HCT116 (cell line): ENCODE results near the gene TAF3. TPM values are rescaled to one million over a fixed set of nuclear protein-coding genes. Genes with fewer than 3 reads are reported as not detected.
A peak's percentile ranks its signal among the peaks of the same experiment; 100 is the strongest.

Experiments
- ATAC-seq: fragments of 200-7000 bp; cut with Tn5 transposase; 2 replicates; pipeline ENCODE4 v1.9.1; 2020; ENCODE audit warnings: mild to moderate bottlenecking, moderate library complexity
- BruUV-seq: library from RNA; stranded (reverse); fragments of 400-500 nt; replicated peaks from 2 replicates; lab custom pipeline; 2021; lab: Mats Ljungman, UMichigan
- CTCF ChIA-PET: fragments of 300-600 bp; sonication (Branson Sonifier 250); formaldehyde crosslinking; loops from one replicate; lab custom pipeline; 2021; ENCODE audit warnings: antibody characterized with exemption; lab: Charles Lee
- POLR2A ChIA-PET: fragments of 300-600, 350-600 bp; sonication (Branson Sonifier 250); formaldehyde crosslinking; loops from one replicate; lab custom pipeline; 2021; ENCODE audit warnings: antibody characterized with exemption; lab: Charles Lee
- RAD21 ChIA-PET, 2 experiments: fragments of 300-600 bp; sonication (Branson Sonifier 250); formaldehyde crosslinking; loops; one replicate each; lab custom pipeline; 2023; ENCODE audit warnings: low total read pairs in 2 of 2; ENCODE audit not compliant: uncharacterized antibody in 2 of 2, unreplicated experiment in 2 of 2, low non-redundant PET in 1 of 2; lab: Charles Lee
- DNase-seq: peaks from one replicate; pipeline ENCODE4 v3.0.0-alpha.2; 2010; ENCODE audit warnings: low read depth, low spot score
- H2AFZ ChIP-seq: fragments of 200-600 bp; shearing (Covaris generic), sonication (generic); 2 replicates; pipeline ENCODE4 v1.6.1; 2017; ENCODE audit warnings: low read depth, mixed run types, mixed read lengths, antibody characterized with exemption, low read length; ENCODE audit not compliant: poor library complexity, severe bottlenecking
- H3K27ac ChIP-seq: 2 replicates; pipeline ENCODE4 v1.5.1; 2012; ENCODE audit warnings: low read depth, low read length
- H3K27me3 ChIP-seq: fragments of 200-600 bp; sonication (generic); 2 replicates; pipeline ENCODE4 v1.6.1; 2016; ENCODE audit warnings: mixed run types, low read length, mixed read lengths; ENCODE audit not compliant: insufficient read depth
- H3K36me3 ChIP-seq, 2 experiments: fragments of 200-500 bp in 1 of 2; fragments of 200-600 bp in 1 of 2; sonication (Bioruptor generic) in 1 of 2; sonication (generic) in 1 of 2; 2 replicates each; pipeline versions ENCODE4 v1.5.1 to v1.6.1; 2014 to 2016; ENCODE audit warnings: low read length in 2 of 2, inconsistent platforms in 1 of 2, mixed read lengths in 1 of 2, mixed run types in 1 of 2; ENCODE audit not compliant: insufficient read depth in 2 of 2, control insufficient read depth in 1 of 2
- H3K4me1 ChIP-seq, 2 experiments: fragments of 200-600 bp in 1 of 2; sonication (generic) in 1 of 2; 2 replicates each; pipeline versions ENCODE4 v1.5.1 to v1.6.1; 2012 to 2017; ENCODE audit warnings: low read length in 2 of 2, inconsistent platforms in 1 of 2, mild to moderate bottlenecking in 1 of 2, mixed read lengths in 1 of 2, mixed run types in 1 of 2, moderate library complexity in 1 of 2; ENCODE audit not compliant: insufficient read depth in 2 of 2, control insufficient read depth in 1 of 2
- H3K4me2 ChIP-seq: fragments of 200-600 bp; sonication (generic); 2 replicates; pipeline ENCODE4 v1.6.1; 2017; ENCODE audit warnings: mixed run types, low read length, mixed read lengths
- H3K4me3 ChIP-seq, 2 experiments: fragments of 200-600 bp in 1 of 2; sonication (generic) in 1 of 2; replicated peaks in 1 of 2; 2 replicates each; pipeline ENCODE4 v1.5.1; 2011 to 2016; ENCODE audit warnings: low read length in 2 of 2, control low read depth in 1 of 2, low read depth in 1 of 2, mild to moderate bottlenecking in 1 of 2, mixed read lengths in 1 of 2, mixed run types in 1 of 2
- H3K79me2 ChIP-seq: fragments of 200-600 bp; sonication (generic); 2 replicates; pipeline ENCODE4 v1.6.1; 2017; ENCODE audit warnings: mild to moderate bottlenecking, mixed run types, low read length, moderate library complexity, mixed read lengths; ENCODE audit not compliant: insufficient read depth
- H3K9ac ChIP-seq: fragments of 200-600 bp; sonication (generic); 2 replicates; pipeline ENCODE4 v1.6.1; 2016; ENCODE audit warnings: low read length, mixed read lengths
- H3K9me2 ChIP-seq: fragments of 200-600 bp; sonication (generic), shearing (Covaris generic); 2 replicates; pipeline ENCODE4 v1.6.1; 2017; ENCODE audit warnings: mixed run types, mild to moderate bottlenecking, moderate library complexity; ENCODE audit not compliant: insufficient read depth
- H3K9me3 ChIP-seq, 2 experiments: fragments of 200-500 bp in 1 of 2; fragments of 200-600 bp in 1 of 2; sonication (Bioruptor generic) in 1 of 2; sonication (generic) in 1 of 2; 2 replicates each; pipeline ENCODE4 v1.6.1; 2014 to 2017; ENCODE audit warnings: low read length in 2 of 2, mixed read lengths in 2 of 2, inconsistent platforms in 1 of 2, low read depth in 1 of 2, mild to moderate bottlenecking in 1 of 2, mixed run types in 1 of 2, moderate library complexity in 1 of 2; ENCODE audit not compliant: control insufficient read depth in 1 of 2, insufficient read depth in 1 of 2
- H4K20me1 ChIP-seq: fragments of 200-600 bp; sonication (generic), shearing (Covaris generic); 2 replicates; pipeline ENCODE4 v1.6.1; 2017; ENCODE audit warnings: mixed run types, mild to moderate bottlenecking, moderate library complexity; ENCODE audit not compliant: insufficient read depth
- CEBPB ChIP-seq: IDR thresholded peaks from 2 replicates; pipeline ENCODE4 v1.6.1; 2012; ENCODE audit warnings: low read depth
- POLR2AphosphoS5 ChIP-seq: IDR thresholded peaks from 2 replicates; pipeline ENCODE4 v1.6.1; 2011; ENCODE audit warnings: mild to moderate bottlenecking, low read depth, low read length, moderate library complexity
- REST ChIP-seq: IDR thresholded peaks from 2 replicates; pipeline ENCODE4 v1.6.1; 2012; ENCODE audit warnings: low read depth
- SP1 ChIP-seq: IDR thresholded peaks from 2 replicates; pipeline ENCODE4 v1.6.1; 2012; ENCODE audit warnings: low read depth
- SRF ChIP-seq: IDR thresholded peaks from 2 replicates; pipeline ENCODE4 v1.6.1; 2012; ENCODE audit warnings: low read depth
- TCF7L2 ChIP-seq: IDR thresholded peaks from 2 replicates; pipeline ENCODE4 v1.7.0; 2011; ENCODE audit warnings: borderline replicate concordance, inconsistent platforms; ENCODE audit not compliant: insufficient read depth, insufficient read length; ENCODE audit errors: extremely low read depth
- YY1 ChIP-seq: IDR thresholded peaks from 2 replicates; pipeline ENCODE4 v1.6.1; 2011; ENCODE audit warnings: low read length, low read depth, moderate library complexity, mild to moderate bottlenecking; ENCODE audit not compliant: insufficient replicate concordance; ENCODE audit errors: extremely low read depth
- ZNF274 ChIP-seq: fragments of 200-500 bp; sonication (Bioruptor generic); IDR thresholded peaks from 2 replicates; pipeline ENCODE4 v1.6.1; 2014; ENCODE audit warnings: mild to moderate bottlenecking, low read depth, low read length, inconsistent platforms
- intact Hi-C: fragments of 100-400 bp; cut with micrococcal nuclease; formaldehyde crosslinking; loops from 2 replicates; pipeline ENCODE4 v1.10.0; 2022
- total RNA-seq: library from RNA; stranded (reverse); gene quantifications from one replicate; pipeline ENCODE4 v1.2.1, GENCODE V29; 2021; ENCODE audit not compliant: unreplicated experiment
- TF ChIP-seq, protein P1 (sequence below), 3 experiments: fragments of 200-600 bp in 1 of 3; sonication (generic) in 1 of 3; IDR thresholded peaks in 2 of 3; conservative IDR thresholded peaks in 1 of 3; 2 replicates each; pipeline ENCODE4 v1.5.1; 2012 to 2017; ENCODE audit warnings: low read depth in 2 of 3, low read length in 2 of 3, antibody characterized with exemption in 1 of 3, borderline replicate concordance in 1 of 3, control low read depth in 1 of 3, mild to moderate bottlenecking in 1 of 3, mixed read lengths in 1 of 3, mixed run types in 1 of 3, moderate library complexity in 1 of 3; ENCODE audit not compliant: insufficient read depth in 1 of 3

TAF3 gene
- total RNA-seq, 1 experiment from 2014 or later = 8.0 TPM

- peaks cover 0 to 4% of the 10 kb centered on the region in 2 experiments; a peak in 1 of 4 replicates for H3K4me1 ChIP-seq
- no peak overlapping the region for H3K9ac ChIP-seq
- H3K36me3 ChIP-seq = no peaks in the 10 kb centered on the region
- ChIA-PET RAD21 (no interaction called here), CTCF (no interaction called here), POLR2A (no interaction called here)
- H3K4me3 ChIP-seq = no peak overlapping the region
- H4K20me1 ChIP-seq = no peaks in the 10 kb centered on the region
- no TSS peak for BruUV-seq
- H2AFZ ChIP-seq = no peak overlapping the region
- H3K9me2 ChIP-seq = no peaks in the 10 kb centered on the region
- H3K9me3 ChIP-seq = no peaks in the 10 kb centered on the region
- H3K27ac ChIP-seq = no peak overlapping the region
- TF ChIP-seq POLR2AphosphoS5 = no peak
- TF ChIP-seq YY1 = no peak
- no peak for TF ChIP-seq SP1
- TF ChIP-seq, protein P1, sequence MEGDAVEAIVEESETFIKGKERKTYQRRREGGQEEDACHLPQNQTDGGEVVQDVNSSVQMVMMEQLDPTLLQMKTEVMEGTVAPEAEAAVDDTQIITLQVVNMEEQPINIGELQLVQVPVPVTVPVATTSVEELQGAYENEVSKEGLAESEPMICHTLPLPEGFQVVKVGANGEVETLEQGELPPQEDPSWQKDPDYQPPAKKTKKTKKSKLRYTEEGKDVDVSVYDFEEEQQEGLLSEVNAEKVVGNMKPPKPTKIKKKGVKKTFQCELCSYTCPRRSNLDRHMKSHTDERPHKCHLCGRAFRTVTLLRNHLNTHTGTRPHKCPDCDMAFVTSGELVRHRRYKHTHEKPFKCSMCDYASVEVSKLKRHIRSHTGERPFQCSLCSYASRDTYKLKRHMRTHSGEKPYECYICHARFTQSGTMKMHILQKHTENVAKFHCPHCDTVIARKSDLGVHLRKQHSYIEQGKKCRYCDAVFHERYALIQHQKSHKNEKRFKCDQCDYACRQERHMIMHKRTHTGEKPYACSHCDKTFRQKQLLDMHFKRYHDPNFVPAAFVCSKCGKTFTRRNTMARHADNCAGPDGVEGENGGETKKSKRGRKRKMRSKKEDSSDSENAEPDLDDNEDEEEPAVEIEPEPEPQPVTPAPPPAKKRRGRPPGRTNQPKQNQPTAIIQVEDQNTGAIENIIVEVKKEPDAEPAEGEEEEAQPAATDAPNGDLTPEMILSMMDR (IDR thresholded peaks at IDR 0.05 in 2 of 3, conservative IDR thresholded peaks at IDR 0.05 in 1 of 3; ENCODE audit: borderline replicate concordance in 1 of 3, insufficient read depth in 1 of 3, low read depth in 2 of 3, low read length in 2 of 3) = no peak
- TF ChIP-seq SRF = no peak
- TF ChIP-seq ZNF274 = no peak
- no peak for TF ChIP-seq REST
- TF ChIP-seq CEBPB = no peak
- TF ChIP-seq TCF7L2 = no peak
- intact Hi-C loops = no loop called here
- DNase-seq (no peak), ATAC-seq (no peak)
- H3K4me2 ChIP-seq = peak overlapping the region; percentile 8; the same call in 1 of the 2 replicates
- no peaks in the 10 kb centered on the region for H3K79me2 ChIP-seq
- H3K27me3 ChIP-seq = no peaks in the 10 kb centered on the region
Measured at GRCh38 chr10:7956508-7956907, 138.2 kb downstream of the TAF3 start.
